Esophagus (tissue), 2 donors: Measurements from ENCODE around the gene LITAF. TPM values are rescaled to one million over a fixed set of nuclear protein-coding genes. Genes with fewer than 3 reads are reported as not detected.

Experiments used
- H3K27ac ChIP-seq, 2 donors: one replicate each; pipeline ENCODE4 v1.5.1; 2013; ENCODE audit warnings: low read depth in 2 of 2, mild to moderate bottlenecking in 2 of 2, inconsistent platforms in 1 of 2, low read length in 1 of 2, moderate library complexity in 1 of 2
- H3K27me3 ChIP-seq, 2 donors: one replicate each; pipeline ENCODE4 v1.6.1; 2013; ENCODE audit warnings: low read length in 2 of 2, control low read depth in 1 of 2, mild to moderate bottlenecking in 1 of 2; ENCODE audit not compliant: insufficient read depth in 2 of 2, control insufficient read depth in 1 of 2
- H3K36me3 ChIP-seq, 2 donors: one replicate each; pipeline ENCODE4 v1.6.1; 2013; ENCODE audit warnings: low read length in 1 of 2; ENCODE audit not compliant: control insufficient read depth in 2 of 2, insufficient read depth in 2 of 2
- H3K4me1 ChIP-seq, 2 donors: one replicate each; pipeline ENCODE4 v1.6.1; 2013; ENCODE audit warnings: low read length in 1 of 2; ENCODE audit not compliant: control insufficient read depth in 2 of 2, insufficient read depth in 2 of 2
- H3K4me3 ChIP-seq, 2 donors: one replicate each; pipeline ENCODE4 v1.5.1; 2013; ENCODE audit warnings: low read length in 2 of 2, mild to moderate bottlenecking in 2 of 2, low read depth in 1 of 2, moderate library complexity in 1 of 2
- H3K9me3 ChIP-seq, 2 donors: one replicate each; pipeline ENCODE4 v1.6.1; 2013; ENCODE audit warnings: mild to moderate bottlenecking in 2 of 2, low read depth in 1 of 2, low read length in 1 of 2, moderate library complexity in 1 of 2; ENCODE audit not compliant: control insufficient read depth in 2 of 2, insufficient read depth in 1 of 2
- WGBS, 2 donors: extraction: QIAGEN DNeasy Blood & Tissue Kit; methylation state at CpG; one replicate each; pipeline ENCODE4 v1.1.7; 2013; 5-methylcytosine and 5-hydroxymethylcytosine counted together
- polyA plus RNA-seq, 2 donors: library from polyadenylated mRNA; stranded (reverse); fragments of 200-250 nt; gene quantifications; one replicate each; pipeline ENCODE4 v1.2.3, GENCODE V29; 2013
- donor health status: healthy with polysubstance abuse.
- donor health status: Bipolar disorder and iron deficiency.

LITAF gene
- polyA plus RNA-seq, 2 donors = 10.9 to 28.7 TPM

- H3K4me3 ChIP-seq = no peak overlapping the region
- H3K9me3 ChIP-seq = no peaks in the 10 kb centered on the region
- H3K27ac ChIP-seq = peak overlapping the region in 1 of 2 donors; percentile 26
- H3K27me3 ChIP-seq = no peaks in the 10 kb centered on the region
- no peaks in the 10 kb centered on the region for H3K4me1 ChIP-seq
- peaks cover 0 to 7% of the 10 kb centered on the region in 2 donors for H3K36me3 ChIP-seq
- WGBS, 2 donors = 86 to 87% methylated on average over 13 of the region's 13 CpGs
These were observed 39.4 kb downstream of the LITAF start for GRCh38 chr16:11547118-11547916.

- H3K27ac ChIP-seq = peak overlapping the region in 1 of 2 donors; percentile 26
- WGBS, 2 donors = 47 to 57% methylated on average over 5 of the region's 5 CpGs
- H3K9me3 ChIP-seq = no peaks in the 10 kb centered on the region
- H3K4me3 ChIP-seq = no peak overlapping the region
- H3K27me3 ChIP-seq = no peaks in the 10 kb centered on the region
- peaks cover 0 to 7% of the 10 kb centered on the region in 2 donors for H3K36me3 ChIP-seq
- H3K4me1 ChIP-seq = no peaks in the 10 kb centered on the region
These were observed 40.1 kb downstream of the LITAF start for GRCh38 chr16:11546608-11547061.

- Histone ChIP-seq H3K27me3 (no peaks in the 10 kb centered on the region), H3K36me3 (no peaks in the 10 kb centered on the region), H3K27ac (no peak overlapping the region), H3K4me3 (no peak overlapping the region), H3K9me3 (no peaks in the 10 kb centered on the region), H3K4me1 (no peaks in the 10 kb centered on the region)
- 81% methylated on average over 12 of the region's 12 CpGs for WGBS, 2 donors
These were observed 42.9 kb downstream of the LITAF start for GRCh38 chr16:11543661-11544393.

GRCh38 chr16:11542069-11542744 is 44.5 kb downstream of the LITAF start:
- WGBS, 2 donors = 60 to 65% methylated on average over 9 of the region's 9 CpGs
- Histone ChIP-seq H3K4me3 (no peak overlapping the region), H3K9me3 (no peaks in the 10 kb centered on the region)

GRCh38 chr16:11539641-11540050 is 47.1 kb downstream of the LITAF start:
- Histone ChIP-seq H3K4me1 (no peaks in the 10 kb centered on the region), H3K9me3 (no peaks in the 10 kb centered on the region), H3K36me3 (no peaks in the 10 kb centered on the region), H3K27me3 (no peaks in the 10 kb centered on the region), H3K4me3 (no peak overlapping the region), H3K27ac (no peak overlapping the region)
- WGBS, 2 donors = 43 to 63% methylated on average over 4 of the region's 4 CpGs

More at GRCh38 chr16:11542069-11542744, 44.5 kb downstream of the LITAF start:
- no peaks in the 10 kb centered on the region for H3K4me1 ChIP-seq
- H3K36me3 ChIP-seq = no peaks in the 10 kb centered on the region
- no peak overlapping the region for H3K27ac ChIP-seq
- no peaks in the 10 kb centered on the region for H3K27me3 ChIP-seq

GRCh38 chr16:11538880-11539279 is 47.8 kb downstream of the LITAF start:
- Histone ChIP-seq H3K4me3 (no peak overlapping the region), H3K27ac (no peak overlapping the region), H3K27me3 (no peaks in the 10 kb centered on the region), H3K9me3 (no peaks in the 10 kb centered on the region), H3K36me3 (no peaks in the 10 kb centered on the region), H3K4me1 (no peaks in the 10 kb centered on the region)
- 83 to 89% methylated on average over 9 of the region's 9 CpGs for WGBS, 2 donors

- Histone ChIP-seq H3K4me1 (no peaks in the 10 kb centered on the region), H3K27me3 (no peaks in the 10 kb centered on the region), H3K9me3 (no peaks in the 10 kb centered on the region), H3K4me3 (no peak overlapping the region), H3K36me3 (no peaks in the 10 kb centered on the region), H3K27ac (peak overlapping the region in 1 of 2 donors; percentile 86)
- 91% methylated on average over 15 of the region's 15 CpGs for WGBS, 2 donors
These were observed 50.4 kb downstream of the LITAF start for GRCh38 chr16:11536104-11536866.

- Histone ChIP-seq H3K27ac (peak overlapping the region in 1 of 2 donors; percentile 86), H3K36me3 (no peaks in the 10 kb centered on the region), H3K4me3 (no peak overlapping the region), H3K4me1 (no peaks in the 10 kb centered on the region), H3K27me3 (no peaks in the 10 kb centered on the region), H3K9me3 (no peaks in the 10 kb centered on the region)
- 57 to 71% methylated on average over 11 of the region's 11 CpGs for WGBS, 2 donors
These were observed 51.2 kb downstream of the LITAF start for GRCh38 chr16:11535494-11535893.

- Histone ChIP-seq H3K4me1 (no peaks in the 10 kb centered on the region), H3K9me3 (no peaks in the 10 kb centered on the region), H3K27me3 (no peaks in the 10 kb centered on the region), H3K36me3 (no peaks in the 10 kb centered on the region), H3K27ac (no peak overlapping the region), H3K4me3 (no peak overlapping the region)
- WGBS, 2 donors = 63 to 69% methylated on average over 2 of the region's 2 CpGs
These were observed 52.5 kb downstream of the LITAF start for GRCh38 chr16:11534262-11534661.
